Mammary epithelial cell (primary cell): ENCODE measurements around the gene CYP24A1.

Source experiments
- CTCF ChIP-seq, 2 donors: IDR thresholded peaks in 1 of 2; conservative IDR thresholded peaks in 1 of 2; 2 replicates each; pipeline ENCODE4 v1.5.1; 2011 to 2012; ENCODE audit warnings: inconsistent platforms in 2 of 2, low read length in 2 of 2, mild to moderate bottlenecking in 2 of 2, control low read depth in 1 of 2, low read depth in 1 of 2; ENCODE audit not compliant: insufficient read depth in 1 of 2; ENCODE audit errors: extremely low read depth in 1 of 2
- EZH2 ChIP-seq: IDR thresholded peaks from 2 replicates; pipeline ENCODE4 v1.6.1; 2012; ENCODE audit warnings: low read length, inconsistent platforms, borderline replicate concordance

DNA sequence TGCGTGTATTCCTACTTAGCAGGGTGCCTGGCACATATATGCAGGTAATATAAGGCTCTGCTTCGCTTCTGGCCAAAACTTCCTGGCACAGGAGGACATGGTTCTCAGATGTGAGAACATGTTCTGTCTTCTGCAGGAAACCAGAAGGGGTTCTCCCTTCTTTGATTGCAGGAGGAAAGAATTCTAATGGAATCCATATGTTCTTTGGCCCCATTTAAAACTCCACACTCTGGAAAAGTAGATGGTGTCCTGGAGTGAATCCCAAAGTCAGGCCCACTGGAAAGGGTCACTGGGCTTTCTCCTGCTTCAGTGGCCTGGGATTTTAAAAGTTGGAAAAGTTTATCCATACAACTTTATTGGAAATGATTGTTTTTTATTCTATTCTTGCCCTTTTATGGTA, 16.4 kb upstream of the CYP24A1 start:
- TF ChIP-seq EZH2 = no peak
- TF ChIP-seq CTCF (conservative IDR thresholded peaks at IDR 0.05 in 1 of 2, IDR thresholded peaks at IDR 0.05 in 1 of 2; ENCODE audit: extremely low read depth in 1 of 2, insufficient read depth in 1 of 2, low read depth in 1 of 2, low read length in 2 of 2) = no peak
